ENCODE data around the gene GUCY1A2.

- TF ChIP-seq CTCF (IDR thresholded peaks at IDR 0.05) (no peak), EZH2 (IDR thresholded peaks at IDR 0.05; ENCODE audit: borderline replicate concordance, insufficient read depth, low read depth, low read length, poor library complexity, severe bottlenecking) (no peak)
Measured at GRCh38 chr11:106974831-106975230, 43.4 kb downstream of the GUCY1A2 start.

Measured in B cell (primary cell).